Bone marrow (tissue), 2 donors: ENCODE data around the gene MSI1.
A peak's percentile ranks its signal among the peaks of the same experiment; 100 is the strongest.
"Not testable (repeated sequence)": the region's sequence is repeated elsewhere in the genome, so short reads cannot be mapped to it uniquely, and the experiment has no call there.

Experiments
- DNase-seq, 2 donors: peaks; one replicate each; lab custom pipeline; 2025; lab: John Stamatoyannopoulos, UW

MSI1 gene

GRCh38 chr12:120356567-120357030, 12.4 kb downstream of the MSI1 start:
- peak; percentile 22 to 68 for DNase-seq

GRCh38 chr12:120353556-120354317, 15.2 kb downstream of the MSI1 start:
- DNase-seq = no peak

GRCh38 chr12:120353136-120353535, 15.8 kb downstream of the MSI1 start:
- DNase-seq = no peak

- no peak for DNase-seq
These were observed 16.8 kb downstream of the MSI1 start for GRCh38 chr12:120352117-120352516.

- DNase-seq = no peak
These were observed 18.2 kb downstream of the MSI1 start for GRCh38 chr12:120350576-120351350.

- DNase-seq = no peak
These were observed 21.2 kb downstream of the MSI1 start for GRCh38 chr12:120347766-120348165.

- no peak for DNase-seq
These were observed 22.3 kb downstream of the MSI1 start for GRCh38 chr12:120346681-120347080.

- no peak for DNase-seq
These were observed 22.9 kb downstream of the MSI1 start for GRCh38 chr12:120346031-120346430.

GRCh38 chr12:120343692-120344091, 25.3 kb downstream of the MSI1 start:
- DNase-seq = no peak

- DNase-seq = no peak
These were observed 25.9 kb downstream of the MSI1 start for GRCh38 chr12:120343039-120343537.

GRCh38 chr12:120342175-120343038, 26.6 kb downstream of the MSI1 start:
- DNase-seq = no peak

- DNase-seq = no peak
These were observed 29.7 kb downstream of the MSI1 start for GRCh38 chr12:120339256-120339655.

- DNase-seq = no peak
These were observed 31.2 kb downstream of the MSI1 start for GRCh38 chr12:120337730-120338129.

- not testable (repeated sequence) for DNase-seq
These were observed 32.6 kb downstream of the MSI1 start for GRCh38 chr12:120336392-120336791.

GRCh38 chr12:120335447-120335846, 33.5 kb downstream of the MSI1 start:
- DNase-seq = not testable (repeated sequence)

- DNase-seq = no peak
These were observed 36.4 kb downstream of the MSI1 start for GRCh38 chr12:120332523-120332922.

- DNase-seq = no peak
These were observed 36.9 kb downstream of the MSI1 start for GRCh38 chr12:120332041-120332440.

- DNase-seq = no peak
These were observed 37.6 kb downstream of the MSI1 start for GRCh38 chr12:120331390-120331789.

- no peak for DNase-seq
These were observed 40.7 kb downstream of the MSI1 start for GRCh38 chr12:120328228-120328627.

GRCh38 chr12:120327593-120327992, 41.4 kb downstream of the MSI1 start, which contains the start of gene PLA2G1B:
Gene PLA2G1B, minus strand, starts transcription at chr12:120327779. Its CDS starts 26 bp downstream, at chr12:120327753.
- no peak for DNase-seq

- DNase-seq = no peak
These were observed 44.0 kb downstream of the MSI1 start for GRCh38 chr12:120324841-120325417.

- DNase-seq = no peak
These were observed 45.2 kb downstream of the MSI1 start for GRCh38 chr12:120323772-120324171.
